SIG-M5 treated with dmso at 0.1 percent for 504 hours (cell line): ENCODE results near the gene DEGS2.

Source experiments
- DNase-seq: peaks from one replicate; lab custom pipeline; 2025; ENCODE audit not compliant: unreplicated experiment; lab: John Stamatoyannopoulos, UW

Gene DEGS2

GRCh38 chr14:100116134-100116533, 43.3 kb downstream of the DEGS2 start:
- no peak for DNase-seq

- no peak for DNase-seq
Measured at GRCh38 chr14:100115726-100116125, 43.7 kb downstream of the DEGS2 start.

DNA sequence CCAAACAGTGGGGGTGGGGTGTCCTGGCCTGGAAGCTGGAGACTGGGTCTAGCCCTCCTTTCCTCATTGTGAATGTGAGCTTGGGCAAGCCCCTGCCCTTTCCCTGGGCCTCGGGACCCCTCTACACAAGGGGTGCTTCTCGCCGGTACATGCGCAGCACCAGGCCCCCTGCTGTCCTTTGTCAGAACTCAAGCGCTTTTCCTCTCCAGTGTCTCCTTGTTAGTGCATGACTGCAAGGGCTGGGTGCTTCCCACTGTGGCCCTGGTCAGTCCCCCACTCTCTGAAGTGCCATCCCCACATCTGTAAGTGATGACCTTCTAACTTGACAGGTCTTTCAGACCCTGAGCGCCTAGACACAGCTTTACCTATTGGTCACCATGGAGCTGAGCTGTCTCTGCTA, 44.2 kb downstream of the DEGS2 start:
- DNase-seq: no peak

GRCh38 chr14:100114109-100114765, 45.2 kb downstream of the DEGS2 start:
- no peak for DNase-seq

GRCh38 chr14:100111931-100112704, 47.3 kb downstream of the DEGS2 start:
- DNase-seq: no peak

DNA sequence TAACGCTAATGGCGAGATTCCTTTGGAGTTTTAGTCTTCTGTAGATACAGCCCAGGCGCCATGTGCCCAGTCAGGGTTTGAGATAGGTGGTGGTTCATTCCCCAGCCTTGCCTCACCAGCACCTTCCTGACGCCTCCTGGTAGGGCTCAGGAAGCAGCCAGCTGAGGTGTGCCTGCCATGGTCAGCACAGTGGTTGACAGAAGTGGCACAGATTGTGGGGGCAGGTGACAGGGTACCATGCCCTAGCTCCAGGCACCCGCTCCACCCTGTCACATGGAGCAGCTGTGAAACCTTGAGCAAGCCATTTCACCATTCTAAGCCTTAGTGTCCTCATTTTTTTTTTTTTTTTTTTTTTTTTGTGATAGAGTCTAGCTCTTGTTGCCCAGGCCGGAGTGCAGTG, 48.6 kb downstream of the DEGS2 start:
- no peak for DNase-seq

DNA sequence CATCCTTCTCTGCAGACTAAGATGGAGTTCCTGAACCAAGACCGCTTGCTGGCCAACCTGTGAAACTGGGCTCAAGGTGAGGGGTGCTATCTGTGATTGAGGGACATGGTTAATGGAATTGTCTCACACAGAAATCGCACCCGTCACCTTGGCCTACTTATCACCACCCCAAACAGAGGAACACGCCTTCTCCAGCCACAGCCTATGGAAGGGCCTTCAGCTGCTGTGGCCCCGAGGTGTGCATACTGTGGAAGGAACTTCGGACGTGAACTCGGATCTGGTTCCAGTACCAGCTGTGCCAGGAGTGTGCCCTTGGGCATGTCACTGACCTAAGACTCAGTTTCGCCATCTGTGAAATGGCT, 49.9 kb downstream of the DEGS2 start:
- DNase-seq: no peak

- no peak for DNase-seq
Measured at GRCh38 chr14:100108840-100109593, 50.4 kb downstream of the DEGS2 start.

GRCh38 chr14:100108042-100108825, 51.2 kb downstream of the DEGS2 start:
- peak; percentile 15 for DNase-seq

GRCh38 chr14:100107236-100107635, 52.2 kb downstream of the DEGS2 start:
- no peak for DNase-seq

DNA sequence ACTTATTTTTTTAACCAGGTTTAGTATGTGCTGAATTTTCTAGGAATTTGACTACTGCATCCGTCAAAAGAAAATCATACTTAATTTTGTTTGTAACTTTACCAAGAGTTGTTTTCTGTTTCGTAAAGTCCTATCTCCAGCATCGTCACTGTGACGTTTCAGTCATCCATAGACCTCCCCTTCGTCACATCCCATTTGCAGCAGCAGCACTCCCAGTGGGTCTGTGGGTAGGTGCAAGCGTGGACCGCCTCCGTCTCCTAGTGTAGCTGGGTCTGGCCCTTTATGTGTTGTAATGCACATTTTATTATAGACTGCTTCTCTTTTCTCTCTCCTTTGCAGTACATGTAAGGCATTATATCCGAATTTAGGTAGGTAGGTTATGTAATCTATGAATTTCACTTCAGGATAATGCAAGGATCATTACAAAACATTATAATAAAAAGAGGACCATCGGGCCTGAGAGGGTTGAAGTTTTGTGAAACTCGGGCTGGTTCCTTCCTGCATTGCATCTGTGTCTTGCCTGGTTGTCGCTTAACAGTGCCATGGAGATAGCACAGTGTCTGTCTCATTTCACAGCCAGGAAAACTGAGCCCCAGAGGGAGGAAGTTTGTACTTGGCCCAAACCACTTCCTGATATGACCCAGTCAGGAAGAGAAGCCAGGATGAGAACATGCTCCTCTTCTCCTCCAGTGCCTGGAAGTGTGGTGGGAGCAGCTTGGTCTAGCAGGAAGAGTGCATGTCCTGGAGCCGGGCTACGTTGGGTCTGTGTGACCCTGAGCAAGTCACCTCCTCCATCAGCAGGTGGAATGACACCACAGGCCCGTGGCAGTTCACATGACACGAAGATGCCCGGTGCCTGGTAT, 53.0 kb downstream of the DEGS2 start:
- DNase-seq: peak; percentile 92

GRCh38 chr14:100105357-100106169, 53.9 kb downstream of the DEGS2 start:
- no peak for DNase-seq

DNA sequence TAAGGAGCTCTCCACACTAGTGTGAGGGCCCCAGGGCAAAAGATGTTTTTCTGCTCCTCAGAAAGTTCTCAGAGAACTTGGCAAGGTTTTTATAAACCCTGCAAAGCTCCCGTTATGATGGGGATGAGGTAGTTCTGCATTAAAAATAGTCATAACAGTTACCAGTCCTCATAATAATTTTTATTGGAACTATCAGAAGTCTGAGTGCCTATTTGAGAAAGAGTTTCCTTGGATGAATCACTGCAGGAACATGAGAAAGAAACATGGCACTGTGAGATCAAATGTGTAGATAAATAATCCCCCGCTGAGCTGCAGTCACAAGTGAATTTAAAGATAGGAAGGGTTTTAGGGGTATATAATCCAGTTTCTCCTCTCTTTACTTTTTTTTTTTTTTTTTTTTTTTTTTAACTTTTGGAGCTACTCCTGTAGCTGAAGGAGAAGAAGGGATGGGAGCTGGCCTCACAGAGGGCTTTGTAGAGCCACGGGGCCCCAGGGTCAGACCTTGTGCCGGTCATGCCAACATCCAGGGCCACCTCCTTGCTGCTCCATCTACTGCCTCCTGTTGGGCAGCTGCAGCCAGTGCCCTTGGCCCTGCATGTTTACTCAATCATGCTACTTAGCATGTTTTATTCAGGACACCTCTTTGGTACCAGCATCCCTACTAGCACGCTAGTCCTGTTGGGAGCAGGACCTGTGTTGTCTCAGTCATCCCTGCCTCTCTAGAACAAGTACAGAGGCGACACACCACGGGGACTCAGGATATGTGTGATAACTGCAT, 54.7 kb downstream of the DEGS2 start:
- no peak for DNase-seq

DNA sequence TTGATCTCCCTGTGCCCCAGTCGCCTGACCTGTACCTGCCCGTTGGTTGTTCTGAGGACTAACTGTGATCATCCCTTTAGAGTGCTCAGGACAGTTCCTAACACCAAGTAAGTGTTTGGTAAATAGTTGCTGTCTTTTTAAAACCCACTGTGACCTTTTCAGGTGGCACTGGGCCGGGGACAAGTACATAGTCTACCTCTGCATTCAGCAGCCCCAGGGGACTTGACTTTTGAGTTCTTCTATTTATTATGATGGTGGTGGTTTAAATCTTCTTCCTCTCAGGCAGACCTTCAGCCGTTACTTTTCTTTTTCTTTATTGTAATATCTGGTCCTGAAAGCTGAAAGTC, 55.5 kb downstream of the DEGS2 start:
- DNase-seq: no peak

DNA sequence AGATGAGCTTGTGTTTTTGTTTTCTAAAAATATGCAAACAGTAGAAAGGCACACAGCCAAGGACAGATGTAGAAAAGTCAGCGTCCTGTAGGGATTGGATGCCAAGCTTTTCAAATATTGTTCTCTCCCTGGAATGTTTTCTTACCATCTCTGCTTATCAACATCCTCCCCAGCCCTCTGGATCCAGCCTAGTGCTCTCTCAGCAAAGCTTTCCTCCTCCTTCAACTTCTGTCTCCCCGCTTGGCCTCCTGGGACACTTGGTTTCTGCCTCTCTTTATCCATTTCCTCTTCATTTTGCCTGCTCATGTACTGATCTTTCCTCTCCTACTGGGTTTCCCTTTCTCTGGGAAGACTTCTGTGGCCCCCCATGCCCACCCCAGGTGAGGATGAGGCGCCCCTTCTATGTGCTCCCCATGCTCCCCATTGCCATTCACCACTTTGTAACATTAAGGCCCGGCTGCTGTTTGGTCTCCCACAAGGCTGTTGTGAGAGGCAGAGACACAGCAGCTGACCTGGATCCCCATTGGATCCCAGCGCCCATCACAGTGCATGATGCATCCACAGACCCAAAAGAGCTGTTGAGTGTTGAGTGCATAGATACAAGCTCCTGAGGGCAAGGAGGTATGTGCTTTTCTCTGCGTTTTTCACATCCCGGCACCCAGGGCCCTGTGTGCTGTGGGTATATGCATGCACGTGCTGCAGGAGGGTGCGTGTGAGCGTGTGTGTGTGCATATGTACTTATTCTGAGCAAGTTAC, 56.0 kb downstream of the DEGS2 start:
- no peak for DNase-seq

DNA sequence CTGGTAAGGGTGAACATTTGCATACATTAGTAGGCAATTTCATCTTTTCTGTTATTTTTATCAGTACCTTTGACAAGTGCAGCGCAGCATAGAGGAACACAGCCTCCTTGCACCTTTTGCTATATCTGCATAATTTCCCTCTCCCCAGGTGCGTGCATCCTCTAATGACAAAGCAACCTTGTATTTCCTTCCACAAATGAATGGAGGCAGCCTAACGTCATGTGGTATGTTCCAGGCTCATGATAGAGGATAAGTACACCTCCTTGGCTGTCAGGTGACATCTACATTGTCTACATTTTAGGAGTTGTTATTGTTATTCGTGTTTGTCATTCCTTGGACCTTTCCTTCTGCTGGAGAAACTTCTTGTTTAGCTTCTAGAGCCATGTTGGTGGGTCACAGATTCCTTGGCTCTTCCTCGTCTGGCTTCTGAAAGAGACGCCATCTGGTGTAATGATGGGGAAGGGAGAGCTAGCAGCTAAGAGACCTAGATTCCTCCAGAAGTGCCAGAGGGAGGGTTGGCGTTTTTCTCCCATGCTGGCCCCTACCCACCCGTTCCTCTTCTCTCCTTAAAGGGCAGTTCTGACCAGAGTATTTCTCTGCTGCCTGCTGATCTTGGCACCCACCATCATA, 57.2 kb downstream of the DEGS2 start:
- no peak for DNase-seq

DNA sequence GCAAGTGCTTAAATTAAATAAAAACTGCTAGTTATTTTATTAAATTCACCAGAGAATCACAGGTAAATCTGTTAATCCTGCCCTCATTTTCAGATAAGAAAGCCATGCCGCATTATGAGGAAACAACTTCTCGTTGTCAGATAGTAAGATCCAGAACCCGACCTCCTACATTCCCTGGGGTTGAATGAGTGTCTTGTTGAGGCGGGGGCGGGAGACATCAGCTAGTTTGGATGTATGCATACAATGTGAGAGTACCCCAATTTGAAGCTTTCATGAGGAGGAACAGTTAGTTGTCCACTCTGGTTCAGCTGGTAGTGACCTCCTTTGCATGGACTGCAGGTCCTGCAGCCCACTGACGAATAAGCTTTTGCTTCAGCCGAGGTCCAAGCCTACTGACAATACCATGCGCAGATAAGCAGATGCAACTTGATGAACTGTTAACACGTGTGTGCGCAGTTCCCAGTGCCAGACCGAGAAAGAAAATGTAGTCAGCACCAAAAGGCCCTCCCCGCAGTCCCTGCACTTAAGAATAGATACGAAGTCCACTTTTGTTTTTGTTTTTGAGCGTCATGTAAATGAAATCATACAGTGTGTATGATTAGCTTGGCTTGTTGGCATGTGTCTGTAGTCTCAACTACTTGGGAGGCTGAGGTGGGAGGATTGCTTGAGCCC, 59.3 kb downstream of the DEGS2 start:
- no peak for DNase-seq
